GM21786 (cell line): ENCODE results near the gene SPEM2.

Experiments
- ATAC-seq: cut with Tn5 transposase; IDR thresholded peaks from one replicate; pipeline ENCODE4 v1.9.1; 2021; ENCODE audit not compliant: unreplicated experiment

The SPEM2 gene

GRCh38 chr17:7440113-7440833, 14.9 kb downstream of the SPEM2 start:
- no peak for ATAC-seq

- no peak for ATAC-seq
These were observed 15.4 kb downstream of the SPEM2 start for GRCh38 chr17:7440834-7441195.

- ATAC-seq = no peak
These were observed 15.8 kb downstream of the SPEM2 start for GRCh38 chr17:7441266-7441665.

GRCh38 chr17:7442142-7442541, 16.7 kb downstream of the SPEM2 start:
- no peak for ATAC-seq

GRCh38 chr17:7443499-7444485, 18.4 kb downstream of the SPEM2 start:
- ATAC-seq = no peak

- no peak for ATAC-seq
These were observed 19.5 kb downstream of the SPEM2 start, which contains the start of gene CHRNB1 for GRCh38 chr17:7444682-7445618. CHRNB1 (plus strand) TSS chr17:7445061; CDS start chr17:7445128, 67 bp downstream.

- ATAC-seq = no peak
These were observed 20.2 kb downstream of the SPEM2 start for GRCh38 chr17:7445619-7445968.

- no peak for ATAC-seq
These were observed 23.0 kb downstream of the SPEM2 start for GRCh38 chr17:7448461-7448860.

GRCh38 chr17:7459961-7460545, 34.6 kb downstream of the SPEM2 start:
- ATAC-seq = no peak

- ATAC-seq = no peak
These were observed 35.6 kb downstream of the SPEM2 start for GRCh38 chr17:7460850-7461660.

- no peak for ATAC-seq
These were observed 37.3 kb downstream of the SPEM2 start for GRCh38 chr17:7462474-7463371.

GRCh38 chr17:7463372-7463846, 38.0 kb downstream of the SPEM2 start:
- no peak for ATAC-seq

GRCh38 chr17:7464081-7464480, 38.7 kb downstream of the SPEM2 start:
- no peak for ATAC-seq

- no peak for ATAC-seq
These were observed 40.3 kb downstream of the SPEM2 start for GRCh38 chr17:7465597-7466275.

GRCh38 chr17:7466318-7466638, 40.9 kb downstream of the SPEM2 start:
- no peak for ATAC-seq

- ATAC-seq = no peak
These were observed 41.4 kb downstream of the SPEM2 start for GRCh38 chr17:7466639-7467341.

- no peak for ATAC-seq
These were observed 42.1 kb downstream of the SPEM2 start for GRCh38 chr17:7467498-7467897.

GRCh38 chr17:7468290-7468689, 42.9 kb downstream of the SPEM2 start:
- no peak for ATAC-seq
